Lower leg skin (tissue), 4 donors: ENCODE results near the gene KATNIP. TPM values are rescaled to one million over a fixed set of nuclear protein-coding genes. Genes with fewer than 3 reads are reported as not detected.

ENCODE experiments used
- DNase-seq, 2 donors: peaks; one replicate each; pipeline ENCODE4 v3.0.0-alpha.2; 2019; ENCODE audit warnings: low spot score in 2 of 2
- H3K4me3 ChIP-seq: fragments of 200-600 bp; sonication (generic); 2 replicates; pipeline ENCODE4 v1.5.1; 2017; ENCODE audit warnings: mild to moderate bottlenecking, low read depth; ENCODE audit not compliant: poor library complexity, severe bottlenecking
- CTCF ChIP-seq, 3 donors: fragments of 450-650 bp; IDR thresholded peaks; one replicate each; pipeline ENCODE4 v1.5.1; 2016; ENCODE audit warnings: antibody characterized with exemption in 3 of 3, mild to moderate bottlenecking in 3 of 3, moderate library complexity in 2 of 3
- POLR2A ChIP-seq, 2 donors: fragments of 450-650 bp; IDR thresholded peaks; one replicate each; pipeline ENCODE4 v1.6.1; 2016 to 2017; ENCODE audit warnings: antibody characterized with exemption in 2 of 2, mild to moderate bottlenecking in 1 of 2, moderate library complexity in 1 of 2
- WGBS, 2 donors: methylation state at CpG; one replicate each; pipeline ENCODE4 v1.1.5; 2018; 5-methylcytosine and 5-hydroxymethylcytosine counted together
- intact Hi-C: fragments of 100-400 bp; cut with DNase I; formaldehyde crosslinking; loops from one replicate; pipeline ENCODE4 v1.15.0; 2023; ENCODE audit warnings: low total_unique reads
- total RNA-seq, 4 donors: library from RNA; depleted of rRNA; stranded (reverse); fragments of >200 nt; gene quantifications; one replicate each; pipeline ENCODE4 v1.1.0, GENCODE V29; 2016

KATNIP gene
- total RNA-seq, 4 donors from 2014 or later = 18.5 to 33.6 (median 25.1) TPM

GRCh38 chr16:27517664-27518063 is 32.3 kb upstream of the KATNIP start:
- 93 to 95% methylated on average over 7 of the region's 7 CpGs for WGBS, 2 donors
- intact Hi-C loops = no loop called here
- no peak for DNase-seq

GRCh38 chr16:27518226-27518625 is 31.7 kb upstream of the KATNIP start:
- TF ChIP-seq CTCF (IDR thresholded peaks at IDR 0.05) (no peak), POLR2A (IDR thresholded peaks at IDR 0.05) (no peak)
- no peak overlapping the region for H3K4me3 ChIP-seq
- WGBS, 2 donors = 83 to 87% methylated on average over 4 of the region's 4 CpGs
- intact Hi-C loops = no loop called here
- no peak for DNase-seq

More at GRCh38 chr16:27517664-27518063, 32.3 kb upstream of the KATNIP start:
- no peak overlapping the region for H3K4me3 ChIP-seq
- TF ChIP-seq POLR2A (IDR thresholded peaks at IDR 0.05) (no peak), CTCF (IDR thresholded peaks at IDR 0.05) (no peak)

- 86 to 93% methylated on average over 16 of the region's 16 CpGs for WGBS, 2 donors
- no peak overlapping the region for H3K4me3 ChIP-seq
- DNase-seq = no peak
- intact Hi-C loops = no loop called here
- TF ChIP-seq CTCF (IDR thresholded peaks at IDR 0.05) (no peak), POLR2A (IDR thresholded peaks at IDR 0.05) (no peak)
Observed at GRCh38 chr16:27520982-27521673, 28.8 kb upstream of the KATNIP start.

- no peak overlapping the region for H3K4me3 ChIP-seq
- DNase-seq = no peak
- 86 to 87% methylated on average over 6 of the region's 6 CpGs for WGBS, 2 donors
- intact Hi-C loops = no loop called here
- TF ChIP-seq CTCF (IDR thresholded peaks at IDR 0.05) = no peak
- TF ChIP-seq POLR2A (IDR thresholded peaks at IDR 0.05) = no peak
Observed at GRCh38 chr16:27522173-27522707, 27.7 kb upstream of the KATNIP start.

GRCh38 chr16:27526180-27526579 is 23.8 kb upstream of the KATNIP start:
- intact Hi-C loops = no loop called here
- TF ChIP-seq POLR2A (IDR thresholded peaks at IDR 0.05) (no peak), CTCF (IDR thresholded peaks at IDR 0.05) (no peak)
- WGBS, 2 donors = 92 to 95% methylated on average over 6 of the region's 6 CpGs
- H3K4me3 ChIP-seq = no peak overlapping the region
- DNase-seq = no peak
